KMS-11 (cell line): Measurements from ENCODE around the gene PHEX.

Experiments
- H2AFZ ChIP-seq: fragments of 200-600 bp; sonication (generic); 2 replicates; pipeline ENCODE4 v1.6.1; 2016; ENCODE audit warnings: antibody characterized with exemption, mixed run types, low read depth
- H3K27ac ChIP-seq: fragments of 200-600 bp; sonication (generic); 2 replicates; pipeline ENCODE4 v1.6.1; 2016; ENCODE audit warnings: mild to moderate bottlenecking, mixed run types
- H3K27me3 ChIP-seq: fragments of 200-600 bp; sonication (generic); 2 replicates; pipeline ENCODE4 v1.6.1; 2017; ENCODE audit warnings: mild to moderate bottlenecking, low read depth, mixed run types, moderate library complexity; ENCODE audit not compliant: insufficient read depth
- H3K36me3 ChIP-seq: fragments of 200-600 bp; sonication (generic); 2 replicates; pipeline ENCODE4 v1.6.1; 2017; ENCODE audit warnings: mild to moderate bottlenecking, mixed run types; ENCODE audit not compliant: insufficient read depth
- H3K4me1 ChIP-seq: fragments of 200-600 bp; sonication (generic); 2 replicates; pipeline ENCODE4 v1.6.1; 2016; ENCODE audit warnings: mild to moderate bottlenecking, low read depth, mixed run types; ENCODE audit not compliant: poor library complexity, severe bottlenecking
- H3K4me2 ChIP-seq: fragments of 200-600 bp; sonication (generic); 2 replicates; pipeline ENCODE4 v1.7.0; 2016; ENCODE audit warnings: mild to moderate bottlenecking, mixed run types
- H3K4me3 ChIP-seq: fragments of 200-600 bp; sonication (generic); IDR thresholded peaks from 2 replicates; pipeline ENCODE4 v1.6.1; 2017; ENCODE audit warnings: low read depth, low read length, mixed read lengths; ENCODE audit not compliant: insufficient read depth
- H3K79me2 ChIP-seq: fragments of 200-600 bp; sonication (generic); 2 replicates; pipeline ENCODE4 v1.6.1; 2016; ENCODE audit warnings: low read depth, mixed run types; ENCODE audit not compliant: insufficient read depth
- H3K9ac ChIP-seq: fragments of 200-600 bp; sonication (generic); 2 replicates; pipeline ENCODE4 v1.6.1; 2016; ENCODE audit warnings: mild to moderate bottlenecking, mixed run types
- H4K20me1 ChIP-seq: fragments of 200-600 bp; sonication (generic); 2 replicates; pipeline ENCODE4 v1.6.1; 2016; ENCODE audit warnings: mild to moderate bottlenecking, mixed run types; ENCODE audit not compliant: insufficient read depth
- TF ChIP-seq, protein P1 (sequence below): fragments of 200-600 bp; sonication (generic); conservative IDR thresholded peaks from 2 replicates; pipeline ENCODE4 v1.6.1; 2017; ENCODE audit warnings: low read depth, mild to moderate bottlenecking, antibody characterized with exemption, low read length, moderate library complexity, mixed read lengths

The PHEX gene

GRCh38 chrX:22105971-22106370 lies 73.8 kb downstream of the PHEX start:
- Histone ChIP-seq H3K36me3 (no peaks in the 10 kb centered on the region), H3K79me2 (no peaks in the 10 kb centered on the region), H3K4me1 (no peaks in the 10 kb centered on the region), H3K27ac (no peak overlapping the region), H2AFZ (no peak overlapping the region), H3K9ac (no peak overlapping the region), H4K20me1 (no peaks in the 10 kb centered on the region), H3K4me2 (no peak overlapping the region), H3K4me3 (no peak overlapping the region), H3K27me3 (no peaks in the 10 kb centered on the region)
- TF ChIP-seq, protein P1, sequence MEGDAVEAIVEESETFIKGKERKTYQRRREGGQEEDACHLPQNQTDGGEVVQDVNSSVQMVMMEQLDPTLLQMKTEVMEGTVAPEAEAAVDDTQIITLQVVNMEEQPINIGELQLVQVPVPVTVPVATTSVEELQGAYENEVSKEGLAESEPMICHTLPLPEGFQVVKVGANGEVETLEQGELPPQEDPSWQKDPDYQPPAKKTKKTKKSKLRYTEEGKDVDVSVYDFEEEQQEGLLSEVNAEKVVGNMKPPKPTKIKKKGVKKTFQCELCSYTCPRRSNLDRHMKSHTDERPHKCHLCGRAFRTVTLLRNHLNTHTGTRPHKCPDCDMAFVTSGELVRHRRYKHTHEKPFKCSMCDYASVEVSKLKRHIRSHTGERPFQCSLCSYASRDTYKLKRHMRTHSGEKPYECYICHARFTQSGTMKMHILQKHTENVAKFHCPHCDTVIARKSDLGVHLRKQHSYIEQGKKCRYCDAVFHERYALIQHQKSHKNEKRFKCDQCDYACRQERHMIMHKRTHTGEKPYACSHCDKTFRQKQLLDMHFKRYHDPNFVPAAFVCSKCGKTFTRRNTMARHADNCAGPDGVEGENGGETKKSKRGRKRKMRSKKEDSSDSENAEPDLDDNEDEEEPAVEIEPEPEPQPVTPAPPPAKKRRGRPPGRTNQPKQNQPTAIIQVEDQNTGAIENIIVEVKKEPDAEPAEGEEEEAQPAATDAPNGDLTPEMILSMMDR: no peak

DNA sequence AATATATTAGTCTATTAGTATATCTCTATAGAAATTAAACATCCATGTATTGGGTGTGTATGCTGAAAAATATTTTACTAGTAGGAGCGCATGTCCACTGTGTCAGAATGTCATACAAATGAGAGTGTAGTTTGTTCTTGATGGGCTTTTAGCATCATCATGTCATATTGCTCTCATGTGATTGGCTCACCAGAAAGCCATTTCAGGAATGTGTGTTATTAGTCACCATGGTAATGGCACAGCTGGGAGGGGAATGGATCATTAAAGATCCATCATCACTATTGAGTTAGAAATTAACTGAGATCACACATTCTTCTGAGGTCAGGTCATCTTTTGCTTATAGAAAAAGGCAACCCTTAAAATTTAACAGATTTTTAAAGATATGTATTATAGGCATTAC lies 77.3 kb downstream of the PHEX start:
- Histone ChIP-seq H3K36me3 (no peaks in the 10 kb centered on the region), H3K27me3 (no peaks in the 10 kb centered on the region), H3K4me2 (no peak overlapping the region), H3K79me2 (no peaks in the 10 kb centered on the region), H3K9ac (no peak overlapping the region), H3K4me3 (no peak overlapping the region), H3K4me1 (no peaks in the 10 kb centered on the region), H2AFZ (no peak overlapping the region), H4K20me1 (no peaks in the 10 kb centered on the region), H3K27ac (no peak overlapping the region)
- TF ChIP-seq, protein P1: no peak

DNA sequence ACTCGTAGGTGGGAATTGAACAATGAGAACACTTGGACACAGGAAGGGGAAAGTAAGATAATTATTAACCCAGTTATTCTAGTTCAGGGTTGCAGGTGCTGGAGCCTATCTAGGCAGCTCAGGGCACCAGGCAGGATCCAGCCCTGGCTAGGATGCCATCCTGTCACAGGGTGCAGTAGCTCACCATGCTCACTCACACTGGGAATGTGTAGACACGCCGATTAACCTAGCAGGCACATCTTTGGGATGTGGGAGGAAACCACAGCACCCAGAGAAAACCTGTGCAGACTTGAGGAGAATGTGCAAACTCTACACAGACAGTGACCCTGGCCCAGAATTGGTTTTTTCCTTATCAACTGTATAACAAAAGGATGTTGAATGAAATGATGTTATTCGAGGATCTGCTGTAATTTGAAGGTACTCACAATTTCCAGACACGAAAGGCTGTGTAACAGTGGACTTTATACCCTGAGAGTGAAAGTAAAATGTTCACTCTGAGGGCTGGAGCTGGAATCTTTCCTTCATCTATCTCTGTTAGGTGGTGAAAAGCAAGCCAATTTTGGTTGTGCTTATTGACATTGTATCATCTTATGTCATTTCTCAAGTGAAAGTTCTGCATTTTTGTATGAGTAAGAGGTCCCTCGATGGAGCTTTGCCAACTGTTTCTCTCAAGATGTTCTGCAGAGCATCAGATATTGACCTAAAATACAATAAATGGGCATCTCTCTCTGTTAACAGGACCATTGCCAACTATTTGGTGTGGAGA lies 78.8 kb downstream of the PHEX start:
- Histone ChIP-seq H3K4me1 (no peaks in the 10 kb centered on the region), H3K27me3 (no peaks in the 10 kb centered on the region), H3K36me3 (no peaks in the 10 kb centered on the region), H3K9ac (no peak overlapping the region), H3K4me3 (no peak overlapping the region), H2AFZ (no peak overlapping the region), H3K27ac (no peak overlapping the region), H4K20me1 (no peaks in the 10 kb centered on the region), H3K79me2 (no peaks in the 10 kb centered on the region), H3K4me2 (no peak overlapping the region)
- TF ChIP-seq, protein P1: no peak

DNA sequence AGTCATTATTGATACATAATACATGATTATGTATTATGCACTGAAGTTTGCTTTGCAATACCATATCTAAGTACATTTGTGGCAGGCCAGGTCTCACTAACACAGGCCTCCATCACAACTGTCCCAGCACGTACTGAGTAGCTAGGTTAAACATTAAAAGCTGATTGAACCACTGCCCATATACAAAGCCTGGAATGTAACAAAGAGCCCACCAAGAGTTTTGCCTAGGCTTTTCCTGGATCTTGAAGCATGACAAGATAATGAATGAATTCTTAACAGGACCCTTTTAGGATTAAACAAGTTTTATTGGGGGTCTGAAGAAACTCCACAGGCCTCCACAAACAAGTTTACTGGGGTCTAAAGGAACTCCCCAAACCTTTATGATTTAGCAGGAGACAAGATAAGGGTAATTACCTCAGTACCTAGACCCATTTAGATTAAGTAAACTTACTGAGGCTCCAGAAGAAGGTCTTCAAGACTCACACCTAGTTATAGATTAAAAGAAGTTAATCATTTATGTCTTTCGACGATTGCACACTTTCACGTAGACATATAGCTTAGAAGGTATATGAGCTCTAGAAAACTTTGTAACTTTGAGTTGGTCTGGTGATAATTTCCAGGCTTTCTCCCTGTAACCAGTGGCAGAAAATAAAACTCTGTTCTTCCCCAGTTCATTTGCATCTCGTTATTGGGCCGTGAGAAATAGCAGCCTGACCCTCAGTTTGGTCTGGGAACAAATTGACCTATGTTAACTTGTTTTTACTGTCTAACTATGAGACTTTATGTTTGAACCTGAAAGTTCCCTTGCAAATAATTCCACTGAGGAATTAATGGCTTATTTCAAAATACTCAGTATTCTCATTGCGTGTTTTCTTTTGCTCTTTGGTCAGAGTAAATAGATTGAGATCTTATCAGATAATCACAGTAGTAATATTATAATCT lies 84.8 kb downstream of the PHEX start:
- Histone ChIP-seq H3K9ac (no peak overlapping the region), H3K4me3 (no peak overlapping the region), H3K27me3 (no peaks in the 10 kb centered on the region), H2AFZ (no peak overlapping the region), H4K20me1 (no peaks in the 10 kb centered on the region), H3K27ac (no peak overlapping the region), H3K36me3 (no peaks in the 10 kb centered on the region), H3K4me1 (no peaks in the 10 kb centered on the region), H3K79me2 (no peaks in the 10 kb centered on the region), H3K4me2 (no peak overlapping the region)
- TF ChIP-seq, protein P1: no peak
